C4-2B (cell line): ENCODE results near the gene MATCAP1.

Source experiments
- ZFX ChIP-seq: fragments of 450-650 bp; IDR thresholded peaks from 2 replicates; pipeline ENCODE4 v1.6.1; 2017
- TF ChIP-seq, protein P1 (sequence below): fragments of 450-650 bp; conservative IDR thresholded peaks from 2 replicates; pipeline ENCODE4 v1.5.1; 2017; ENCODE audit warnings: mild to moderate bottlenecking

DNA sequence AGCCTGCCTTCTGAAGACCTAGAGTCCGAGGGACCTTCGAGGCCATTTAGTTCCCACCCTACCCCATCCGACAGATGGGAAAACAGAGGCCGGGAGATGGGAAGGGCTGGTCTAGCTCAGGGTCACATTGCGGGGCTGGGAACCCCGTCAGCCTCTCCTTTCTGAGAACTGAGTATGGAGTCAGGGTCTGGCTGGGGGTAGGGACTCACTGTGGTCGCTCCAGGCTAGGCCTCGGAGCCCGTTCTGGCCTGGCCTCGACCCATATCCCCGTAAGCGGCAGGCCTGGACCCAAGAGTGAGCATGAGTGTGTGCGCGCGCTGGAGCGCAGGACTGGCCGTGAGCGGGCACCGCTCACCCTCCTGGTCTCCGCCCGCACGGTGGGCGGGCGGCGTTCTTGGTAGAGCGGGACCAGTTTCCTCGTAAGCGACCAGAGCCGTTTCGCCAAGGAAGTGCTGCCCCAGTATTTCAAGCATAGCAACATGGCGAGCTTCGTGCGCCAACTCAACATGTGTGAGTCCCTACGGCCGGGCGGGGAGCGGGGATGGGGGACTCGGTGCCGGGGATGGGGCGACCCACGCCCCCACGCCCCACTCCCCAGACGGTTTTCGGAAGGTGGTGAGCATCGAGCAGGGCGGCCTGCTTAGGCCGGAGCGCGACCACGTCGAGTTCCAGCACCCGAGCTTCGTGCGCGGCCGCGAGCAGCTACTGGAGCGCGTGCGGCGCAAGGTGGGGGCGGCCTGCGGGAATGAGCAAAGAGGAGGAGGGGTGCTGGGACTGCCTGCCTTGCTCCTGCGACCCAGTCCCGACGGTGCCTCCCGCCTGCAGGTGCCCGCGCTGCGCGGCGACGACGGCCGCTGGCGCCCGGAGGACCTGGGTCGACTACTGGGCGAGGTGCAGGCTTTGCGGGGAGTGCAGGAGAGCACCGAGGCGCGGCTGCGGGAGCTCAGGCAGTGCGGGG lies 18.4 kb downstream of the MATCAP1 start:
- no peak for TF ChIP-seq ZFX
- TF ChIP-seq, protein P1, sequence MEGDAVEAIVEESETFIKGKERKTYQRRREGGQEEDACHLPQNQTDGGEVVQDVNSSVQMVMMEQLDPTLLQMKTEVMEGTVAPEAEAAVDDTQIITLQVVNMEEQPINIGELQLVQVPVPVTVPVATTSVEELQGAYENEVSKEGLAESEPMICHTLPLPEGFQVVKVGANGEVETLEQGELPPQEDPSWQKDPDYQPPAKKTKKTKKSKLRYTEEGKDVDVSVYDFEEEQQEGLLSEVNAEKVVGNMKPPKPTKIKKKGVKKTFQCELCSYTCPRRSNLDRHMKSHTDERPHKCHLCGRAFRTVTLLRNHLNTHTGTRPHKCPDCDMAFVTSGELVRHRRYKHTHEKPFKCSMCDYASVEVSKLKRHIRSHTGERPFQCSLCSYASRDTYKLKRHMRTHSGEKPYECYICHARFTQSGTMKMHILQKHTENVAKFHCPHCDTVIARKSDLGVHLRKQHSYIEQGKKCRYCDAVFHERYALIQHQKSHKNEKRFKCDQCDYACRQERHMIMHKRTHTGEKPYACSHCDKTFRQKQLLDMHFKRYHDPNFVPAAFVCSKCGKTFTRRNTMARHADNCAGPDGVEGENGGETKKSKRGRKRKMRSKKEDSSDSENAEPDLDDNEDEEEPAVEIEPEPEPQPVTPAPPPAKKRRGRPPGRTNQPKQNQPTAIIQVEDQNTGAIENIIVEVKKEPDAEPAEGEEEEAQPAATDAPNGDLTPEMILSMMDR = no peak
